IMR-90 (cell line): ENCODE measurements around the gene GSG1L. TPM values are rescaled to one million over a fixed set of nuclear protein-coding genes. Genes with fewer than 3 reads are reported as not detected.

Experiments used
- ATAC-seq: fragments of 200-7000 bp; cut with Tn5 transposase; 2 replicates; pipeline ENCODE4 v1.9.1; 2020; ENCODE audit warnings: low read depth, mild to moderate bottlenecking, moderate library complexity
- BruUV-seq: library from RNA; stranded (reverse); fragments of 400-500 nt; replicated peaks from 2 replicates; lab custom pipeline; 2021; lab: Mats Ljungman, UMichigan
- CTCF ChIA-PET: fragments of 300-600 bp; formaldehyde crosslinking; extraction: SDS; loops from one replicate; lab custom pipeline; 2021; ENCODE audit warnings: antibody characterized with exemption; lab: Yijun Ruan, JAX
- POLR2A ChIA-PET: fragments of 300-600 bp; sonication (Branson Sonifier 250); formaldehyde crosslinking; loops from one replicate; lab custom pipeline; 2022; ENCODE audit warnings: antibody characterized with exemption; ENCODE audit not compliant: unreplicated experiment; lab: Charles Lee
- DNase-seq: peaks from one replicate; pipeline ENCODE4 v3.0.0; 2013
- H2AFZ ChIP-seq: replicated peaks from 2 replicates; pipeline ENCODE3; 2013; ENCODE audit warnings: low read length, mild to moderate bottlenecking; ENCODE audit not compliant: poor library complexity
- H2AK5ac ChIP-seq: 2 replicates; pipeline ENCODE4 v1.6.1; 2013; ENCODE audit warnings: low read depth, low read length, inconsistent platforms
- H2AK9ac ChIP-seq: replicated peaks from 2 replicates; pipeline ENCODE3; 2013; ENCODE audit warnings: mild to moderate bottlenecking, low read depth, low read length, moderate library complexity; ENCODE audit not compliant: poor library complexity
- H2BK120ac ChIP-seq: 2 replicates; pipeline ENCODE4 v1.6.1; 2013; ENCODE audit warnings: low read depth, low read length, inconsistent platforms
- H2BK15ac ChIP-seq: 3 replicates; pipeline ENCODE4 v1.6.1; 2013; ENCODE audit warnings: low read depth, low read length, inconsistent platforms
- H2BK20ac ChIP-seq: 2 replicates; pipeline ENCODE4 v1.6.1; 2013; ENCODE audit warnings: low read depth, mild to moderate bottlenecking, inconsistent platforms, low read length, moderate library complexity
- H2BK5ac ChIP-seq: 2 replicates; pipeline ENCODE4 v1.6.1; 2013; ENCODE audit warnings: mild to moderate bottlenecking, low read depth, low read length, inconsistent platforms; ENCODE audit not compliant: poor library complexity, severe bottlenecking
- H3K14ac ChIP-seq: replicated peaks from 2 replicates; pipeline ENCODE4 v1.6.1; 2013; ENCODE audit warnings: low read depth, low read length, inconsistent platforms
- H3K18ac ChIP-seq: 2 replicates; pipeline ENCODE4 v1.6.1; 2013; ENCODE audit warnings: low read depth, low read length, control low read depth
- H3K23ac ChIP-seq: 2 replicates; pipeline ENCODE4 v1.6.1; 2013; ENCODE audit warnings: low read depth, low read length, inconsistent platforms
- H3K27ac ChIP-seq: 2 replicates; pipeline ENCODE4 v1.5.1; 2013; ENCODE audit warnings: mild to moderate bottlenecking, control low read depth, low read length; ENCODE audit not compliant: insufficient read depth
- H3K27me3 ChIP-seq: 2 replicates; pipeline ENCODE4 v1.6.1; 2013; ENCODE audit warnings: low read length; ENCODE audit not compliant: control insufficient read depth, insufficient read depth
- H3K36me3 ChIP-seq: 2 replicates; pipeline ENCODE4 v1.6.1; 2013; ENCODE audit warnings: low read length, mixed read lengths; ENCODE audit not compliant: control insufficient read depth, insufficient read depth
- H3K4ac ChIP-seq: 2 replicates; pipeline ENCODE4 v1.6.1; 2013; ENCODE audit warnings: low read depth, low read length, inconsistent platforms
- H3K4me1 ChIP-seq: 2 replicates; pipeline ENCODE4 v1.6.1; 2013; ENCODE audit warnings: low read length, mixed read lengths; ENCODE audit not compliant: control insufficient read depth, insufficient read depth
- H3K4me2 ChIP-seq: 2 replicates; pipeline ENCODE4 v1.6.1; 2013; ENCODE audit warnings: low read depth, mild to moderate bottlenecking, control low read depth, low read length, moderate library complexity
- H3K4me3 ChIP-seq: 2 replicates; pipeline ENCODE4 v1.5.1; 2013; ENCODE audit warnings: low read depth, mild to moderate bottlenecking, control low read depth, low read length, moderate library complexity; ENCODE audit not compliant: insufficient read depth
- H3K56ac ChIP-seq: 2 replicates; pipeline ENCODE4 v1.6.1; 2013; ENCODE audit warnings: low read length, inconsistent platforms; ENCODE audit not compliant: insufficient read depth; ENCODE audit errors: extremely low read depth
- H3K79me1 ChIP-seq, 2 experiments: 2 replicates each; pipeline ENCODE4 v1.6.1; 2013; ENCODE audit warnings: low read length in 2 of 2, inconsistent platforms in 1 of 2, low read depth in 1 of 2
- H3K9ac ChIP-seq: 2 replicates; pipeline ENCODE4 v1.6.1; 2013; ENCODE audit warnings: low read depth, low read length, control low read depth
- H3K9me1 ChIP-seq: 2 replicates; pipeline ENCODE4 v1.6.1; 2013; ENCODE audit warnings: low read length, inconsistent platforms; ENCODE audit not compliant: insufficient read depth
- H3K9me3 ChIP-seq: 2 replicates; pipeline ENCODE4 v1.6.1; 2013; ENCODE audit warnings: low read length; ENCODE audit not compliant: control insufficient read depth, insufficient read depth
- H4K20me1 ChIP-seq: 2 replicates; pipeline ENCODE4 v1.6.1; 2013; ENCODE audit warnings: low read length, inconsistent platforms; ENCODE audit not compliant: insufficient read depth
- H4K5ac ChIP-seq: 2 replicates; pipeline ENCODE4 v1.6.1; 2013; ENCODE audit warnings: mild to moderate bottlenecking, low read depth, low read length, control low read depth
- H4K8ac ChIP-seq, 2 experiments: 2 replicates each; pipeline ENCODE4 v1.6.1; 2013; ENCODE audit warnings: low read depth in 2 of 2, low read length in 2 of 2, control low read depth in 1 of 2, inconsistent platforms in 1 of 2
- H4K91ac ChIP-seq: 2 replicates; pipeline ENCODE4 v1.6.1; 2013; ENCODE audit warnings: low read depth, low read length, inconsistent platforms; ENCODE audit not compliant: insufficient read depth
- BHLHE40 ChIP-seq: fragments of 150-350 bp; IDR thresholded peaks from 2 replicates; pipeline ENCODE4 v1.6.1; 2016; ENCODE audit warnings: mild to moderate bottlenecking, low read depth, low read length
- CEBPB ChIP-seq: IDR thresholded peaks from 2 replicates; pipeline ENCODE4 v1.6.1; 2012; ENCODE audit warnings: low read depth, low read length, improper control_type of control experiment
- CHD1 ChIP-seq: IDR thresholded peaks from 2 replicates; pipeline ENCODE4 v1.6.1; 2012; ENCODE audit warnings: low read depth, low read length, improper control_type of control experiment
- FOS ChIP-seq: fragments of 150-350 bp; IDR thresholded peaks from 2 replicates; pipeline ENCODE4 v1.6.1; 2016; ENCODE audit warnings: low read depth, low read length
- MAFK ChIP-seq: IDR thresholded peaks from 2 replicates; pipeline ENCODE4 v1.6.1; 2012; ENCODE audit warnings: low read depth, low read length, improper control_type of control experiment
- MAZ ChIP-seq: IDR thresholded peaks from 2 replicates; pipeline ENCODE4 v1.6.1; 2012; ENCODE audit warnings: low read depth, mild to moderate bottlenecking, low read length, improper control_type of control experiment, moderate library complexity, borderline replicate concordance
- MXI1 ChIP-seq: IDR thresholded peaks from 2 replicates; pipeline ENCODE4 v1.6.1; 2012; ENCODE audit warnings: low read depth, mild to moderate bottlenecking, low read length, moderate library complexity, borderline replicate concordance
- NFE2L2 ChIP-seq: fragments of 150-350 bp; IDR thresholded peaks from 2 replicates; pipeline ENCODE4 v1.6.1; 2016; ENCODE audit warnings: low read depth, mild to moderate bottlenecking, low read length
- POLR2A ChIP-seq: IDR thresholded peaks from 2 replicates; pipeline ENCODE4 v1.6.1; 2012; ENCODE audit warnings: mild to moderate bottlenecking, low read depth, low read length
- RAD21 ChIP-seq: IDR thresholded peaks from 2 replicates; pipeline ENCODE4 v1.6.1; 2012; ENCODE audit warnings: low read length, improper control_type of control experiment
- RCOR1 ChIP-seq: IDR thresholded peaks from 2 replicates; pipeline ENCODE4 v1.6.1; 2012; ENCODE audit warnings: mild to moderate bottlenecking, low read length, improper control_type of control experiment; ENCODE audit not compliant: insufficient replicate concordance
- RFX5 ChIP-seq: IDR thresholded peaks from 2 replicates; pipeline ENCODE4 v1.8.0; 2012; ENCODE audit warnings: low read depth, mild to moderate bottlenecking, low read length, moderate library complexity
- SMC3 ChIP-seq: fragments of 150-350 bp; IDR thresholded peaks from 2 replicates; pipeline ENCODE4 v1.6.1; 2016; ENCODE audit warnings: low read depth, mild to moderate bottlenecking, antibody characterized with exemption, low read length, moderate library complexity
- WGBS, 2 experiments: methylation state at CpG; one replicate each; pipeline versions ENCODE4 v1.1.5 to v1.1.7; 2013; ENCODE audit warnings: missing lambda C conversion rate in 2 of 2; ENCODE audit not compliant: insufficient read length in 1 of 2; ENCODE audit errors: extremely low coverage in 2 of 2; 5-methylcytosine and 5-hydroxymethylcytosine counted together
- dilution Hi-C: fragments of 300-500 bp; cut with HindIII; formaldehyde crosslinking; loops from one replicate; pipeline ENCODE4 v1.14.3; 2018; ENCODE audit warnings: low sequenced_read_pairs; ENCODE audit not compliant: unreplicated experiment
- in situ Hi-C: fragments of 300-500 bp; cut with MboI; formaldehyde crosslinking; loops from 3 replicates; pipeline ENCODE4 v1.14.3; 2019; ENCODE audit warnings: low sequenced_read_pairs, inconsistent platforms, mixed read lengths
- intact Hi-C: fragments of 100-400 bp; cut with micrococcal nuclease; formaldehyde crosslinking; loops from 2 replicates; pipeline ENCODE4 v1.10.0; 2022
- polyA plus RNA-seq, 3 experiments: library from polyadenylated mRNA; depleted of rRNA; stranded (reverse); fragments of >200 nt; gene quantifications; 2 replicates each; pipeline ENCODE4 v1.2.3, GENCODE V29; 2012; ENCODE audit warnings: low replicate concordance in 1 of 3
- total RNA-seq: library from RNA; depleted of rRNA; stranded (reverse); fragments of >200 nt; gene quantifications from 2 replicates; pipeline ENCODE4 v1.2.3, GENCODE V29; 2012
- TF ChIP-seq, protein P1 (sequence below): conservative IDR thresholded peaks from 2 replicates; pipeline ENCODE4 v1.5.1; 2012; ENCODE audit warnings: mild to moderate bottlenecking, low read depth, low read length, improper control_type of control experiment
- TF ChIP-seq, protein P2 (sequence below): fragments of 150-350 bp; IDR thresholded peaks from 2 replicates; pipeline ENCODE4 v1.6.1; 2017; ENCODE audit warnings: mild to moderate bottlenecking, antibody characterized with exemption, low read length, low read depth
- TF ChIP-seq, protein P3 (sequence below): fragments of 150-350 bp; IDR thresholded peaks from 2 replicates; pipeline ENCODE4 v1.6.1; 2016; ENCODE audit warnings: low read depth, mild to moderate bottlenecking, low read length, moderate library complexity, borderline replicate concordance

The GSG1L gene
- total and polyA plus RNA-seq, 2 of the 4 experiments (the other 2 are of a cell fraction): not detected

DNA sequence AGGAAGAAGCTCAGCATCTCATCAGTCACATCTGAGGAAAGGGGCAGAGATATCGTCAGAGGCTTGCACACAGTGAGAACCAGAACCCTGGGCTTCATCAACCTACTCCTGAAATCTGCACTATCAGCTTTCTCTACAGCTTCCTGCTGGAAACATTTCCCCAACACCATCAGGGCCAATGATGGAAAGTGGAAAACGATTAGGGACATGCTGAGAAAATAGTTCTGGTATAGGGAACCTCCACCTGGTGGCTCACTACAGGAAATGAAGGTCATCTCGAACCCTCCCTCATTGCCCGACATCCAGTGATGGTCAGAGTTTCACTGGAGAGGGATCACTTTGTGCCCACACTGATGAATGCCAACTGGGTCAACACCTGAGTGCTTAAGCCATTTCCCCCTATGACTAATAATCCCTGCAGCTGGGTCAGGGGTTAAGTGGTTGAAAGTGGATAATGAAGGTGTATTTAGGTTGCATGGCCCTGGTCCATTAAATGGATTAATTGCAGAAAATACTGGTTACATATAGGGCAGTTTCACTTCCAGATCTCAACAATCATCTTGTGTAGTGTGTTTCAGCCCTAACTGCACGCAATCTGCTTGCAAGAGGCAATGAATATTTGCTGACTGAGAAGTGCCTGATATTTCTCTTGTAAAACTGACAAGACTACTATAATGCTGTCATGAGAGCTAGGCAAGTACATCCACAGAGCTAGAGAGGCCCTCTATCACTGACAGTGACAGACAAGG is 43.1 kb upstream of the GSG1L start:
- Histone ChIP-seq H2BK20ac (no peak overlapping the region), H3K9me1 (peaks cover 15% of the 10 kb centered on the region), H4K20me1 (peaks cover 19% of the 10 kb centered on the region), H2AK9ac (no peak overlapping the region), H3K4me2 (no peak overlapping the region), H3K56ac (no peak overlapping the region), H4K5ac (no peak overlapping the region), H3K9me3 (no peaks in the 10 kb centered on the region), H2AFZ (no peak overlapping the region), H3K4ac (no peak overlapping the region), H3K27ac (no peak overlapping the region), H3K4me1 (peaks cover 7% of the 10 kb centered on the region), H3K9ac (no peak overlapping the region), H3K36me3 (peaks cover 74% of the 10 kb centered on the region), H4K91ac (no peak overlapping the region), H3K23ac (no peak overlapping the region), H3K27me3 (no peaks in the 10 kb centered on the region), H2BK5ac (no peak overlapping the region), H3K4me3 (no peak overlapping the region), H3K79me1 (peaks cover 30 to 58% of the 10 kb centered on the region in 2 experiments; a peak in 3 of 4 replicates), H2BK120ac (no peak overlapping the region), H2BK15ac (no peak overlapping the region), H3K18ac (no peak overlapping the region), H2AK5ac (no peak overlapping the region), H4K8ac (no peak overlapping the region), H3K14ac (no peak overlapping the region)
- in situ Hi-C loops (loop anchor here (10.0 kb wide), 1 partner anchor 58 kb away; no protein-coding TSS in a partner anchor), dilution Hi-C loops (no loop called here), intact Hi-C loops (no loop called here)
- ChIA-PET CTCF (no interaction called here), POLR2A (no interaction called here)
- TF ChIP-seq FOS (no peak), MAZ (no peak), MXI1 (no peak), NFE2L2 (no peak), POLR2A (no peak), RCOR1 (no peak), MAFK (no peak), RAD21 (no peak), RFX5 (no peak), CHD1 (no peak), CEBPB (no peak), BHLHE40 (no peak), SMC3 (no peak)
- TF ChIP-seq, protein P1, sequence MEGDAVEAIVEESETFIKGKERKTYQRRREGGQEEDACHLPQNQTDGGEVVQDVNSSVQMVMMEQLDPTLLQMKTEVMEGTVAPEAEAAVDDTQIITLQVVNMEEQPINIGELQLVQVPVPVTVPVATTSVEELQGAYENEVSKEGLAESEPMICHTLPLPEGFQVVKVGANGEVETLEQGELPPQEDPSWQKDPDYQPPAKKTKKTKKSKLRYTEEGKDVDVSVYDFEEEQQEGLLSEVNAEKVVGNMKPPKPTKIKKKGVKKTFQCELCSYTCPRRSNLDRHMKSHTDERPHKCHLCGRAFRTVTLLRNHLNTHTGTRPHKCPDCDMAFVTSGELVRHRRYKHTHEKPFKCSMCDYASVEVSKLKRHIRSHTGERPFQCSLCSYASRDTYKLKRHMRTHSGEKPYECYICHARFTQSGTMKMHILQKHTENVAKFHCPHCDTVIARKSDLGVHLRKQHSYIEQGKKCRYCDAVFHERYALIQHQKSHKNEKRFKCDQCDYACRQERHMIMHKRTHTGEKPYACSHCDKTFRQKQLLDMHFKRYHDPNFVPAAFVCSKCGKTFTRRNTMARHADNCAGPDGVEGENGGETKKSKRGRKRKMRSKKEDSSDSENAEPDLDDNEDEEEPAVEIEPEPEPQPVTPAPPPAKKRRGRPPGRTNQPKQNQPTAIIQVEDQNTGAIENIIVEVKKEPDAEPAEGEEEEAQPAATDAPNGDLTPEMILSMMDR: no peak
- TF ChIP-seq, protein P2, sequence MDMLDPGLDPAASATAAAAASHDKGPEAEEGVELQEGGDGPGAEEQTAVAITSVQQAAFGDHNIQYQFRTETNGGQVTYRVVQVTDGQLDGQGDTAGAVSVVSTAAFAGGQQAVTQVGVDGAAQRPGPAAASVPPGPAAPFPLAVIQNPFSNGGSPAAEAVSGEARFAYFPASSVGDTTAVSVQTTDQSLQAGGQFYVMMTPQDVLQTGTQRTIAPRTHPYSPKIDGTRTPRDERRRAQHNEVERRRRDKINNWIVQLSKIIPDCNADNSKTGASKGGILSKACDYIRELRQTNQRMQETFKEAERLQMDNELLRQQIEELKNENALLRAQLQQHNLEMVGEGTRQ: no peak
- TF ChIP-seq, protein P3, sequence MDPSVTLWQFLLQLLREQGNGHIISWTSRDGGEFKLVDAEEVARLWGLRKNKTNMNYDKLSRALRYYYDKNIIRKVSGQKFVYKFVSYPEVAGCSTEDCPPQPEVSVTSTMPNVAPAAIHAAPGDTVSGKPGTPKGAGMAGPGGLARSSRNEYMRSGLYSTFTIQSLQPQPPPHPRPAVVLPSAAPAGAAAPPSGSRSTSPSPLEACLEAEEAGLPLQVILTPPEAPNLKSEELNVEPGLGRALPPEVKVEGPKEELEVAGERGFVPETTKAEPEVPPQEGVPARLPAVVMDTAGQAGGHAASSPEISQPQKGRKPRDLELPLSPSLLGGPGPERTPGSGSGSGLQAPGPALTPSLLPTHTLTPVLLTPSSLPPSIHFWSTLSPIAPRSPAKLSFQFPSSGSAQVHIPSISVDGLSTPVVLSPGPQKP: no peak
- WGBS, 2 experiments: no CpG with 5 or more reads among the region's 5 CpGs
- no peak for ATAC-seq
- BruUV-seq: no TSS peak
- DNase-seq: no peak
